ENCODE results near the gene NPLOC4. TPM values are rescaled to one million over a fixed set of nuclear protein-coding genes. Genes with fewer than 3 reads are reported as not detected.

The NPLOC4 gene
- total and polyA plus RNA-seq, 4 donors, result 23.5 to 67.4 (median 50.6) TPM

DNA sequence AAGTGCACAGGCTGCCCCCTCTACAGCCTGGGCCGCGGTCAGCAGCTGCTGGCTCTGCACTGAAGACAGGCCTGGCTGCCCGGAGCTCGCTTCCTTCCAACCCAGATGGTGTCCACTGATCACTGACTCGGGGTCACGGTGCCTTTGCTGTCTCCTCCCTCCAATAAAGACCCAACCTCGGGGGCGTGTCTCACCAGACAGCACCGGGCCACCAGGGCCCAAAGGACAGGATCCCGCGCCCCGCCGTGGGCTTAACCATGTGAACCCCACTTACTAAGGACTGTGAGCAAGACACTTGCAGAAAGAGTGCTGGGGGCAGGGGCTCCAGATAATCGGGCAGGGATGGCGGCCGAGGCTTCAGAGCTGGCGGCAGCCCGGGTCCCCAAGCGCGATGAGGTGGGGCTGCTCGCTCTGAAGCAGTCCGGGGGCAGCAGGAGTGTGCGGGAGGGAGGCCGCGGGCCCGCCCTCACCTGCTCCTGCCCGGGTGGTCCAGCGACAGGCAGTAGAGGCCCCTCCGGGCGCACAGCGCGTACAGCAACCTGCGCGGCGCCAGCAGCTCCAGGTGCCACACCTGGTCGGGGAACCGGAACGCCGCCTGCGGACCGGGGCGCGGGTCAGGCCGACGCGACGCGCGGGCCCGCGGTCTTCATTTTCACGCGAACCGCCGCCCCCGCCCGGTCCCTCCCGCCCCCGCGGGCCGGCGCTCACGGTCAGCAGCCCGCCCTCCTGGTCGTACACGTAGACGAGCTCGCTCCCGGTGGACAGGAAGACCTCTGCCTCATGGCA is 85.3 kb downstream of the NPLOC4 start:
- no peaks in the 10 kb centered on the region for H3K9me3 ChIP-seq (ENCODE audit: control insufficient read depth in 4 of 4, low read length in 3 of 4)
- peak overlapping the region; percentile 85 to 86 for H3K27ac ChIP-seq (ENCODE audit: low read depth in 1 of 2, low read length in 2 of 2)
- no peaks in the 10 kb centered on the region for H3K27me3 ChIP-seq (ENCODE audit: control insufficient read depth in 4 of 4, insufficient read depth in 4 of 4, low read length in 3 of 4)
- no peak for TF ChIP-seq JUND (IDR thresholded peaks at IDR 0.05)
- no peak for TF ChIP-seq HNF4G (IDR thresholded peaks at IDR 0.05)
- TF ChIP-seq, protein P1, sequence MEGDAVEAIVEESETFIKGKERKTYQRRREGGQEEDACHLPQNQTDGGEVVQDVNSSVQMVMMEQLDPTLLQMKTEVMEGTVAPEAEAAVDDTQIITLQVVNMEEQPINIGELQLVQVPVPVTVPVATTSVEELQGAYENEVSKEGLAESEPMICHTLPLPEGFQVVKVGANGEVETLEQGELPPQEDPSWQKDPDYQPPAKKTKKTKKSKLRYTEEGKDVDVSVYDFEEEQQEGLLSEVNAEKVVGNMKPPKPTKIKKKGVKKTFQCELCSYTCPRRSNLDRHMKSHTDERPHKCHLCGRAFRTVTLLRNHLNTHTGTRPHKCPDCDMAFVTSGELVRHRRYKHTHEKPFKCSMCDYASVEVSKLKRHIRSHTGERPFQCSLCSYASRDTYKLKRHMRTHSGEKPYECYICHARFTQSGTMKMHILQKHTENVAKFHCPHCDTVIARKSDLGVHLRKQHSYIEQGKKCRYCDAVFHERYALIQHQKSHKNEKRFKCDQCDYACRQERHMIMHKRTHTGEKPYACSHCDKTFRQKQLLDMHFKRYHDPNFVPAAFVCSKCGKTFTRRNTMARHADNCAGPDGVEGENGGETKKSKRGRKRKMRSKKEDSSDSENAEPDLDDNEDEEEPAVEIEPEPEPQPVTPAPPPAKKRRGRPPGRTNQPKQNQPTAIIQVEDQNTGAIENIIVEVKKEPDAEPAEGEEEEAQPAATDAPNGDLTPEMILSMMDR (IDR thresholded peaks at IDR 0.05; ENCODE audit: low read depth, low read length, missing input control), result no peak
- TF ChIP-seq EGR1 (IDR thresholded peaks at IDR 0.05; ENCODE audit: low read depth in 2 of 2), result no peak
- no peak for TF ChIP-seq RXRA (IDR thresholded peaks at IDR 0.05)
- TF ChIP-seq, protein P2, sequence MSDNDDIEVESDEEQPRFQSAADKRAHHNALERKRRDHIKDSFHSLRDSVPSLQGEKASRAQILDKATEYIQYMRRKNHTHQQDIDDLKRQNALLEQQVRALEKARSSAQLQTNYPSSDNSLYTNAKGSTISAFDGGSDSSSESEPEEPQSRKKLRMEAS (IDR thresholded peaks at IDR 0.05), result no peak
- TF ChIP-seq, protein P3, sequence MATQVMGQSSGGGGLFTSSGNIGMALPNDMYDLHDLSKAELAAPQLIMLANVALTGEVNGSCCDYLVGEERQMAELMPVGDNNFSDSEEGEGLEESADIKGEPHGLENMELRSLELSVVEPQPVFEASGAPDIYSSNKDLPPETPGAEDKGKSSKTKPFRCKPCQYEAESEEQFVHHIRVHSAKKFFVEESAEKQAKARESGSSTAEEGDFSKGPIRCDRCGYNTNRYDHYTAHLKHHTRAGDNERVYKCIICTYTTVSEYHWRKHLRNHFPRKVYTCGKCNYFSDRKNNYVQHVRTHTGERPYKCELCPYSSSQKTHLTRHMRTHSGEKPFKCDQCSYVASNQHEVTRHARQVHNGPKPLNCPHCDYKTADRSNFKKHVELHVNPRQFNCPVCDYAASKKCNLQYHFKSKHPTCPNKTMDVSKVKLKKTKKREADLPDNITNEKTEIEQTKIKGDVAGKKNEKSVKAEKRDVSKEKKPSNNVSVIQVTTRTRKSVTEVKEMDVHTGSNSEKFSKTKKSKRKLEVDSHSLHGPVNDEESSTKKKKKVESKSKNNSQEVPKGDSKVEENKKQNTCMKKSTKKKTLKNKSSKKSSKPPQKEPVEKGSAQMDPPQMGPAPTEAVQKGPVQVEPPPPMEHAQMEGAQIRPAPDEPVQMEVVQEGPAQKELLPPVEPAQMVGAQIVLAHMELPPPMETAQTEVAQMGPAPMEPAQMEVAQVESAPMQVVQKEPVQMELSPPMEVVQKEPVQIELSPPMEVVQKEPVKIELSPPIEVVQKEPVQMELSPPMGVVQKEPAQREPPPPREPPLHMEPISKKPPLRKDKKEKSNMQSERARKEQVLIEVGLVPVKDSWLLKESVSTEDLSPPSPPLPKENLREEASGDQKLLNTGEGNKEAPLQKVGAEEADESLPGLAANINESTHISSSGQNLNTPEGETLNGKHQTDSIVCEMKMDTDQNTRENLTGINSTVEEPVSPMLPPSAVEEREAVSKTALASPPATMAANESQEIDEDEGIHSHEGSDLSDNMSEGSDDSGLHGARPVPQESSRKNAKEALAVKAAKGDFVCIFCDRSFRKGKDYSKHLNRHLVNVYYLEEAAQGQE (IDR thresholded peaks at IDR 0.05), result no peak
- no peak for TF ChIP-seq SP1 (IDR thresholded peaks at IDR 0.05)
- no peak for TF ChIP-seq RAD21 (IDR thresholded peaks at IDR 0.05)
- TF ChIP-seq, protein P4, sequence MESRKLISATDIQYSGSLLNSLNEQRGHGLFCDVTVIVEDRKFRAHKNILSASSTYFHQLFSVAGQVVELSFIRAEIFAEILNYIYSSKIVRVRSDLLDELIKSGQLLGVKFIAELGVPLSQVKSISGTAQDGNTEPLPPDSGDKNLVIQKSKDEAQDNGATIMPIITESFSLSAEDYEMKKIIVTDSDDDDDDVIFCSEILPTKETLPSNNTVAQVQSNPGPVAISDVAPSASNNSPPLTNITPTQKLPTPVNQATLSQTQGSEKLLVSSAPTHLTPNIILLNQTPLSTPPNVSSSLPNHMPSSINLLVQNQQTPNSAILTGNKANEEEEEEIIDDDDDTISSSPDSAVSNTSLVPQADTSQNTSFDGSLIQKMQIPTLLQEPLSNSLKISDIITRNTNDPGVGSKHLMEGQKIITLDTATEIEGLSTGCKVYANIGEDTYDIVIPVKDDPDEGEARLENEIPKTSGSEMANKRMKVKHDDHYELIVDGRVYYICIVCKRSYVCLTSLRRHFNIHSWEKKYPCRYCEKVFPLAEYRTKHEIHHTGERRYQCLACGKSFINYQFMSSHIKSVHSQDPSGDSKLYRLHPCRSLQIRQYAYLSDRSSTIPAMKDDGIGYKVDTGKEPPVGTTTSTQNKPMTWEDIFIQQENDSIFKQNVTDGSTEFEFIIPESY (IDR thresholded peaks at IDR 0.05), result no peak
- TF ChIP-seq HNF4A (conservative IDR thresholded peaks at IDR 0.05), result no peak
- no peak for TF ChIP-seq YY1 (IDR thresholded peaks at IDR 0.05)
- no peak for TF ChIP-seq FOXA1 (IDR thresholded peaks at IDR 0.05)
- no peak for TF ChIP-seq NR2F2 (IDR thresholded peaks at IDR 0.05)
- no peak for TF ChIP-seq TAF1 (conservative IDR thresholded peaks at IDR 0.05)
- TF ChIP-seq, protein P5, sequence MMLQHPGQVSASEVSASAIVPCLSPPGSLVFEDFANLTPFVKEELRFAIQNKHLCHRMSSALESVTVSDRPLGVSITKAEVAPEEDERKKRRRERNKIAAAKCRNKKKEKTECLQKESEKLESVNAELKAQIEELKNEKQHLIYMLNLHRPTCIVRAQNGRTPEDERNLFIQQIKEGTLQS (IDR thresholded peaks at IDR 0.05), result no peak
- TF ChIP-seq GABPA (IDR thresholded peaks at IDR 0.05 in 1 of 2, conservative IDR thresholded peaks at IDR 0.05 in 1 of 2), result no peak
- no peak for TF ChIP-seq FOXA2 (IDR thresholded peaks at IDR 0.05)
- H3K9ac ChIP-seq (ENCODE audit: low read depth in 1 of 2, low read length in 2 of 2), result peak overlapping the region; percentile 17 to 38
- peak; percentile 60 for DNase-seq (ENCODE audit: low spot score)
- peak overlapping the region; percentile 77 to 97 (median 94) for H3K4me3 ChIP-seq (ENCODE audit: low read depth in 1 of 3, low read length in 3 of 3)
- peaks cover 5 to 38% (median 31%) of the 10 kb centered on the region in 4 donors for H3K4me1 ChIP-seq (ENCODE audit: control insufficient read depth in 4 of 4, insufficient read depth in 4 of 4, low read length in 3 of 4)
- H3K36me3 ChIP-seq (ENCODE audit: control insufficient read depth in 4 of 4, insufficient read depth in 3 of 4, low read depth in 1 of 4, low read length in 3 of 4), result peaks cover 5 to 24% (median 7%) of the 10 kb centered on the region in 4 donors
- under 1% methylated on average over 69 of the region's 69 CpGs for WGBS
